ENCODE results near the gene C1R. TPM values are rescaled to one million over a fixed set of nuclear protein-coding genes. Genes with fewer than 3 reads are reported as not detected.

The C1R gene
- total RNA-seq, 1 donor from 2014 or later: 3.3 TPM

GRCh38 chr12:7076493-7076892 lies 15.8 kb downstream of the C1R start:
- peaks cover 3% of the 10 kb centered on the region for H3K27me3 Mint-ChIP-seq (ENCODE audit: insufficient read depth, low read depth)
- H3K4me1 Mint-ChIP-seq: no peaks in the 10 kb centered on the region
- Histone ChIP-seq H3K79me2 (ENCODE audit: low read depth) (no peaks in the 10 kb centered on the region), H3K9me3 (ENCODE audit: low read depth) (no peaks in the 10 kb centered on the region), H3K27ac (no peak overlapping the region), H3K27me3 (no peaks in the 10 kb centered on the region), H3K9ac (no peak overlapping the region), H3K4me1 (peaks cover 4% of the 10 kb centered on the region), H2AFZ (replicated peaks) (no peak overlapping the region), H3K36me3 (no peaks in the 10 kb centered on the region), H3F3A (ENCODE audit: low read depth) (no peaks in the 10 kb centered on the region), H3K4me2 (no peak overlapping the region), H4K20me1 (ENCODE audit: low read depth) (no peaks in the 10 kb centered on the region), H3K4me3 (no peak overlapping the region)
- no peak overlapping the region for H3K27ac Mint-ChIP-seq
- H3K9me3 Mint-ChIP-seq: no peaks in the 10 kb centered on the region
- TF ChIP-seq, protein P1, sequence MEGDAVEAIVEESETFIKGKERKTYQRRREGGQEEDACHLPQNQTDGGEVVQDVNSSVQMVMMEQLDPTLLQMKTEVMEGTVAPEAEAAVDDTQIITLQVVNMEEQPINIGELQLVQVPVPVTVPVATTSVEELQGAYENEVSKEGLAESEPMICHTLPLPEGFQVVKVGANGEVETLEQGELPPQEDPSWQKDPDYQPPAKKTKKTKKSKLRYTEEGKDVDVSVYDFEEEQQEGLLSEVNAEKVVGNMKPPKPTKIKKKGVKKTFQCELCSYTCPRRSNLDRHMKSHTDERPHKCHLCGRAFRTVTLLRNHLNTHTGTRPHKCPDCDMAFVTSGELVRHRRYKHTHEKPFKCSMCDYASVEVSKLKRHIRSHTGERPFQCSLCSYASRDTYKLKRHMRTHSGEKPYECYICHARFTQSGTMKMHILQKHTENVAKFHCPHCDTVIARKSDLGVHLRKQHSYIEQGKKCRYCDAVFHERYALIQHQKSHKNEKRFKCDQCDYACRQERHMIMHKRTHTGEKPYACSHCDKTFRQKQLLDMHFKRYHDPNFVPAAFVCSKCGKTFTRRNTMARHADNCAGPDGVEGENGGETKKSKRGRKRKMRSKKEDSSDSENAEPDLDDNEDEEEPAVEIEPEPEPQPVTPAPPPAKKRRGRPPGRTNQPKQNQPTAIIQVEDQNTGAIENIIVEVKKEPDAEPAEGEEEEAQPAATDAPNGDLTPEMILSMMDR (IDR thresholded peaks at IDR 0.05): no peak
- TF ChIP-seq EZH2 (IDR thresholded peaks at IDR 0.05) (no peak), EZH2phosphoT487 (IDR thresholded peaks at IDR 0.05) (no peak)
- H3K36me3 Mint-ChIP-seq: no peaks in the 10 kb centered on the region
- H3K4me3 Mint-ChIP-seq: no peak overlapping the region
- DNase-seq (ENCODE audit: low spot score): no peak

- Mint-ChIP-seq H3K36me3 (no peaks in the 10 kb centered on the region), H3K9me3 (no peaks in the 10 kb centered on the region), H3K4me3 (no peak overlapping the region), H3K4me1 (no peaks in the 10 kb centered on the region), H3K27me3 (ENCODE audit: insufficient read depth, low read depth) (peaks cover 3% of the 10 kb centered on the region), H3K27ac (no peak overlapping the region)
- Histone ChIP-seq H3K36me3 (no peaks in the 10 kb centered on the region), H3K79me2 (ENCODE audit: low read depth) (no peaks in the 10 kb centered on the region), H3F3A (ENCODE audit: low read depth) (no peaks in the 10 kb centered on the region), H3K4me3 (no peak overlapping the region), H3K9ac (no peak overlapping the region), H3K27me3 (no peaks in the 10 kb centered on the region), H3K4me1 (peaks cover 4% of the 10 kb centered on the region), H2AFZ (replicated peaks) (no peak overlapping the region), H3K9me3 (ENCODE audit: low read depth) (no peaks in the 10 kb centered on the region), H3K4me2 (no peak overlapping the region), H4K20me1 (ENCODE audit: low read depth) (no peaks in the 10 kb centered on the region), H3K27ac (no peak overlapping the region)
- DNase-seq (ENCODE audit: low spot score): no peak
- no peak for TF ChIP-seq EZH2phosphoT487 (IDR thresholded peaks at IDR 0.05)
- TF ChIP-seq, protein P1 (IDR thresholded peaks at IDR 0.05): no peak
- TF ChIP-seq EZH2 (IDR thresholded peaks at IDR 0.05): no peak
These were observed 16.3 kb downstream of the C1R start for GRCh38 chr12:7075939-7076338.

GRCh38 chr12:7075518-7075917 lies 16.7 kb downstream of the C1R start:
- Histone ChIP-seq H3K9ac (no peak overlapping the region), H3K4me2 (no peak overlapping the region), H3K9me3 (ENCODE audit: low read depth) (no peaks in the 10 kb centered on the region), H3K79me2 (ENCODE audit: low read depth) (no peaks in the 10 kb centered on the region), H3K4me3 (no peak overlapping the region), H3F3A (ENCODE audit: low read depth) (no peaks in the 10 kb centered on the region), H3K27ac (no peak overlapping the region), H2AFZ (replicated peaks) (no peak overlapping the region), H4K20me1 (ENCODE audit: low read depth) (no peaks in the 10 kb centered on the region), H3K4me1 (peaks cover 4% of the 10 kb centered on the region), H3K36me3 (no peaks in the 10 kb centered on the region), H3K27me3 (no peaks in the 10 kb centered on the region)
- Mint-ChIP-seq H3K27ac (no peak overlapping the region), H3K36me3 (no peaks in the 10 kb centered on the region), H3K9me3 (no peaks in the 10 kb centered on the region), H3K27me3 (ENCODE audit: insufficient read depth, low read depth) (peaks cover 2% of the 10 kb centered on the region), H3K4me1 (no peaks in the 10 kb centered on the region), H3K4me3 (no peak overlapping the region)
- no peak for TF ChIP-seq EZH2 (IDR thresholded peaks at IDR 0.05)
- no peak for TF ChIP-seq EZH2phosphoT487 (IDR thresholded peaks at IDR 0.05)
- TF ChIP-seq, protein P1 (IDR thresholded peaks at IDR 0.05): no peak
- DNase-seq (ENCODE audit: low spot score): no peak

All from neural progenitor cell (in vitro differentiated cells).